ENCODE measurements around the gene RBFOX2.

Gene RBFOX2

DNA sequence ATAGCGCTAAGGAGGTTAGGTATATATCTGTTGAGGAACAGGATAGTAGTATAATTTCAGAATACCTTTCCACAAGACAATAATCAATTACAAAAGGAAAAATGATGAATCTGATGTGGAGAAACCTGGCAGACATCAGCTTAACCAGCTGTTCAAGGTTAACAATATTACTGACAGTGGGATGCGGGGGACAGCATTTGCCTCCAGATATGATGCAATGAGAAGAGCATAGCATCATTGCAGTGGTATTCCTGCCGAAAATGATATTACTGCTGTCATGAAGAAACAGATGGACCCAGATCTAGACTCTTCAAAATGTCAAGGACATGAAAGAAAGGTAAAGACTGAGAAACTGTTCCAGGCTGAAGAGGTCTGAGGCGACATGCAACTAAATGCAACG is 49.7 kb downstream of the RBFOX2 start:
- no peak overlapping the region for H3K4me3 ChIP-seq (ENCODE audit: low read depth, low read length)
- TF ChIP-seq, protein P1, sequence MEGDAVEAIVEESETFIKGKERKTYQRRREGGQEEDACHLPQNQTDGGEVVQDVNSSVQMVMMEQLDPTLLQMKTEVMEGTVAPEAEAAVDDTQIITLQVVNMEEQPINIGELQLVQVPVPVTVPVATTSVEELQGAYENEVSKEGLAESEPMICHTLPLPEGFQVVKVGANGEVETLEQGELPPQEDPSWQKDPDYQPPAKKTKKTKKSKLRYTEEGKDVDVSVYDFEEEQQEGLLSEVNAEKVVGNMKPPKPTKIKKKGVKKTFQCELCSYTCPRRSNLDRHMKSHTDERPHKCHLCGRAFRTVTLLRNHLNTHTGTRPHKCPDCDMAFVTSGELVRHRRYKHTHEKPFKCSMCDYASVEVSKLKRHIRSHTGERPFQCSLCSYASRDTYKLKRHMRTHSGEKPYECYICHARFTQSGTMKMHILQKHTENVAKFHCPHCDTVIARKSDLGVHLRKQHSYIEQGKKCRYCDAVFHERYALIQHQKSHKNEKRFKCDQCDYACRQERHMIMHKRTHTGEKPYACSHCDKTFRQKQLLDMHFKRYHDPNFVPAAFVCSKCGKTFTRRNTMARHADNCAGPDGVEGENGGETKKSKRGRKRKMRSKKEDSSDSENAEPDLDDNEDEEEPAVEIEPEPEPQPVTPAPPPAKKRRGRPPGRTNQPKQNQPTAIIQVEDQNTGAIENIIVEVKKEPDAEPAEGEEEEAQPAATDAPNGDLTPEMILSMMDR (IDR thresholded peaks at IDR 0.05; ENCODE audit: low read depth, low read length): no peak
- TF ChIP-seq, protein P2, sequence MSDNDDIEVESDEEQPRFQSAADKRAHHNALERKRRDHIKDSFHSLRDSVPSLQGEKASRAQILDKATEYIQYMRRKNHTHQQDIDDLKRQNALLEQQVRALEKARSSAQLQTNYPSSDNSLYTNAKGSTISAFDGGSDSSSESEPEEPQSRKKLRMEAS (IDR thresholded peaks at IDR 0.05; ENCODE audit: low read depth, low read length): no peak
- TF ChIP-seq MYC (IDR thresholded peaks at IDR 0.05; ENCODE audit: low read depth, low read length): no peak
- TF ChIP-seq POLR2A (IDR thresholded peaks at IDR 0.05; ENCODE audit: extremely low read depth, insufficient read length): no peak
- DNase-seq (ENCODE audit: low read depth): no peak

DNA sequence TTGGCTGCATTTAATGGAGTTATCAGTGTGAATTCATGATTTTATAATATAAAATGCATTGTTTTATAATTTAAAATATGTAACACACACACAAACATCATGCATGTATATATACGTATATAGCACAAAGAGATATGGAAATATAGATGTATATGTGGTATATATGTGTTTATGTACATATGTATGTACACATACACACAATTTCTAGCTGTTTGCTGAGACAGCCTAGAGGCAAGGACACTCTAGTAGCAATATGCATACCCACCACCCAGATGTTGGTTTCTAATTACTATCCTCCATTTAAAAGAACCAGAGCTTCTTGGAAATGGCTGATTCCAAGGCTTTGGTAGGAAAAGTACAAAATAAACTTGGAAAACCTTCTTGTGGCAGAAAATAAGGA is 50.4 kb downstream of the RBFOX2 start:
- no peak overlapping the region for H3K4me3 ChIP-seq (ENCODE audit: low read depth, low read length)
- no peak for DNase-seq (ENCODE audit: low read depth)
- TF ChIP-seq POLR2A (IDR thresholded peaks at IDR 0.05; ENCODE audit: extremely low read depth, insufficient read length): no peak
- TF ChIP-seq, protein P1 (IDR thresholded peaks at IDR 0.05; ENCODE audit: low read depth, low read length): no peak
- no peak for TF ChIP-seq MYC (IDR thresholded peaks at IDR 0.05; ENCODE audit: low read depth, low read length)
- TF ChIP-seq, protein P2 (IDR thresholded peaks at IDR 0.05; ENCODE audit: low read depth, low read length): no peak

DNA sequence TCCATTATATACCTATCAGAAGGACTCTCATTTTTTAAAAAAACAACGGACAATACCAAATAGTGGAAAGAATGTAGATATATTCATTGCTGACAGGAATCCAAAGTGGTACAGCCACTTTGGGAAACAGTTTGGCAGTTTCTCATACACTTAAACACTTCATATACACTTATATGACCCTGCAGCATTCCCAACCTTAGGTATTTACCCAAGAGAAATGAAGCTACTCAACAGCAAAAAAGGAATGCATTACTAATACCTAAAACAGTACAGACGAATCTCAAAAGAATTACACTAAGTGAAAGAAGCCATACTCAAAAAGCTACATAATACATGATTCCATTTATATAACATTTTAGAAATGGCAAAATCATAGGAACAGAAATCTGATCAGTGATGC is 51.5 kb downstream of the RBFOX2 start:
- no peak overlapping the region for H3K4me3 ChIP-seq (ENCODE audit: low read depth, low read length)
- DNase-seq (ENCODE audit: low read depth): no peak
- TF ChIP-seq POLR2A (IDR thresholded peaks at IDR 0.05; ENCODE audit: extremely low read depth, insufficient read length): no peak

DNA sequence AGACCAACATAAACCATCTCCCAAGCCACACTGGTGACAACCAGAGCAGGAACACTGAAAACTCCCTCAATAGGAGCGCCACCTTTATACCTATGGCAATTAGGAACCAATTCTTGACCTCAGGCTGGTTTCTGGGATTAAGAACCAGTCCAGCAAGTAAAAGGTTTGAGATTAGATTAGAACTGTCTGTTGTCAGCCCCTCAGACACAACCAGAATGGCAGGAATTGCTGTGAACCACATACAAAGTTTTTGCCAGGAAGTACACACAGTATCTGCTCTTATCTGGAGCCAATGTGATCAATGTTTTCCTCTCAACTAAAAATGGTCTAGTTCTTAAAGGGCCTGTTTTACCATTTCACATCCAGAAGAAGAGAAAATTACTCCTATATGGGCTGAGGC is 55.2 kb downstream of the RBFOX2 start:
- no peak overlapping the region for H3K4me3 ChIP-seq (ENCODE audit: low read depth, low read length)
- no peak for TF ChIP-seq MYC (IDR thresholded peaks at IDR 0.05; ENCODE audit: low read depth, low read length)
- no peak for TF ChIP-seq POLR2A (IDR thresholded peaks at IDR 0.05; ENCODE audit: extremely low read depth, insufficient read length)
- DNase-seq (ENCODE audit: low read depth): no peak

DNA sequence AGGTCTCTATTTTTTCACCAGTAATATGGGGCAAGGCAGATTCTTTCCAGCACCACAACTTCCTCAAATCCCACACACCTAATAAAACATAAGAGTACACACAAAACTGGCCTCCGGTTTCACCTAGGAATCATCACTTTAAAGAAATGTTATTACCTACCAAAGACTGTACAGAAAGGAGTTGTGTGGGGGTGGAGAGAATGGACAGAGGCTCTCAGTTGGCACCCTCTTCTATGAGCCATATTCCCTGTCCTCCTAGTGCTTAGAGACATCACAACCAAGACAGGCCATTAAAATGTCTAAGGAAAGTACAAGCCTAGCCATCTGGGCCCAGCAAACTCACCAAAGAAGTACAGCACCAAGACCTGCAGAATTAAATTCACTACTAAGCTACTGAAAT is 56.1 kb downstream of the RBFOX2 start:
- TF ChIP-seq, protein P1 (IDR thresholded peaks at IDR 0.05; ENCODE audit: low read depth, low read length): no peak
- TF ChIP-seq, protein P2 (IDR thresholded peaks at IDR 0.05; ENCODE audit: low read depth, low read length): no peak
- no peak for TF ChIP-seq MYC (IDR thresholded peaks at IDR 0.05; ENCODE audit: low read depth, low read length)
- no peak for TF ChIP-seq POLR2A (IDR thresholded peaks at IDR 0.05; ENCODE audit: extremely low read depth, insufficient read length)
- H3K4me3 ChIP-seq (ENCODE audit: low read depth, low read length): no peak overlapping the region
- peak; percentile 9 for DNase-seq (ENCODE audit: low read depth)

DNA sequence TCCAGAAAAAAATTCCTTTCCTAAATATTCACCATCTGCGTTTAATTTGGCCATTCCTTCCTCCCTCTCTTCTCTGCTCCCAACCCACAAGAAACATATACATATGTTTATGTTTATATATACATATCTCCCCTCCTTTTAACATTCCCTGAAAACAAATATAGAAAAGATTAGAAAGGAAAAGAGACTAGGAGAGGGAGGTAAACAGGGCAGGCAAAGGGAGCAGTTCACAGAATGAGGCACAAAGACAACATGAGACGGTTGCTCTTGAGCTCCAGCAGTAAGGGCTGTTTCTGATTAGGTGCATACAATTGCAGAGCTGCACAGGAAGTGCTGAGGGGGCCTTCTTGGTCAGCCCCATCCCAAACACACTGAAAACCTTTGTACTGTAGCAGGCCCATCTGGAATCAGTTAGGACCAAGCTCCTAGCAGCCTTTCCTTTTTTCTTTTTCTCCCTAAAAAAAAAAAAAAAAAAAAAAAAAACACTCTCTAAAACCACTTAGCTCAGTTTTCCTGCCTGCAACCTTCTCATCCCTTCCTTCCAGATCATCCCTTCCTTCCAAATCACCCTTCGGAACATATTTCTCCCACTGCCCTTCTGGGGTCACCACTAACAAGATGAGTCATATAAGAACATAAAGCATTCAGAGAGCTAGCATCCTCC is 57.0 kb downstream of the RBFOX2 start:
- no peak for TF ChIP-seq MYC (IDR thresholded peaks at IDR 0.05; ENCODE audit: low read depth, low read length)
- TF ChIP-seq POLR2A (IDR thresholded peaks at IDR 0.05; ENCODE audit: extremely low read depth, insufficient read length): no peak
- TF ChIP-seq, protein P1 (IDR thresholded peaks at IDR 0.05; ENCODE audit: low read depth, low read length): no peak
- TF ChIP-seq, protein P2 (IDR thresholded peaks at IDR 0.05; ENCODE audit: low read depth, low read length): no peak
- no peak for DNase-seq (ENCODE audit: low read depth)
- H3K4me3 ChIP-seq (ENCODE audit: low read depth, low read length): no peak overlapping the region
